ENCODE data around the gene MCHR1.

MCHR1 gene

GRCh38 chr22:40727964-40728615 is 48.8 kb downstream of the MCHR1 start:
- Histone ChIP-seq H3K36me3 (replicated peaks; ENCODE audit: low read depth, low read length) (no peaks in the 10 kb centered on the region), H3K79me2 (ENCODE audit: low read length) (no peaks in the 10 kb centered on the region), H4K20me1 (ENCODE audit: insufficient read depth, low read length) (no peaks in the 10 kb centered on the region), H3K27ac (ENCODE audit: low read length) (no peak overlapping the region), H3K4me1 (ENCODE audit: low read length) (no peaks in the 10 kb centered on the region; the same call in 1 of the 2 replicates), H3K9me3 (ENCODE audit: insufficient read depth, low read length) (no peaks in the 10 kb centered on the region), H3K4me2 (ENCODE audit: low read length) (no peak overlapping the region), H3K27me3 (ENCODE audit: low read depth, low read length) (no peaks in the 10 kb centered on the region), H3K9ac (ENCODE audit: low read length) (no peak overlapping the region), H3K4me3 (ENCODE audit: low read length) (no peak overlapping the region), H2AFZ (ENCODE audit: low read depth, low read length) (no peak overlapping the region)
- TF ChIP-seq CTCF (IDR thresholded peaks at IDR 0.05; ENCODE audit: low read depth, low read length) (no peak), EZH2phosphoT487 (IDR thresholded peaks at IDR 0.05; ENCODE audit: low read depth) (no peak)

DNA sequence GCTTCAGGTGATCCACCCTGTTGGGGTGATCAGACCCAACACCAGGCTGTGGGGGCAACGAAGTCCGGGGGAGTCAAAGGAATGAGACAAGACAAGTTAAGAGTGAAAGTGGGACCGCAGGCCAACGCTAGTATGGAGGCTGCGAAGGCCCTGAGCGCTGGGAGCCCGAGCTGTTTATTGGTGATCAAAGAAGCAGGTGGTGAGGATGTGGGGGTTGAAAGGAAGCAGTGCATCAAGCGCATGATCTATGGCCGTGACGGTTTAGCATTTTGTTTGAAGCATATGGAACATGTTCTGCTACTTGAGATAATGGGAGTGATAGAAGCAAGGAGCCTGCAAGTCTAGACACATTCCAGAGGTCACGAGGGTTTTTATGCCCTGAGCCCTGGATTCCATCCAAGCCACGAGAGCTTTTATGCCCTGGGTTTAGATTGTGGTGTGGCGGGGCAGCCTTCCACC is 49.5 kb downstream of the MCHR1 start:
- no peak overlapping the region for H3K4me2 ChIP-seq (ENCODE audit: low read length)
- no peak overlapping the region for H3K9ac ChIP-seq (ENCODE audit: low read length)
- no peaks in the 10 kb centered on the region for H4K20me1 ChIP-seq (ENCODE audit: insufficient read depth, low read length)
- no peaks in the 10 kb centered on the region; the same call in 1 of the 2 replicates for H3K4me1 ChIP-seq (ENCODE audit: low read length)
- no peaks in the 10 kb centered on the region for H3K27me3 ChIP-seq (ENCODE audit: low read depth, low read length)
- H3K79me2 ChIP-seq (ENCODE audit: low read length), result no peaks in the 10 kb centered on the region
- H3K27ac ChIP-seq (ENCODE audit: low read length), result no peak overlapping the region
- no peaks in the 10 kb centered on the region for H3K9me3 ChIP-seq (ENCODE audit: insufficient read depth, low read length)
- no peak overlapping the region for H2AFZ ChIP-seq (ENCODE audit: low read depth, low read length)
- H3K36me3 ChIP-seq (replicated peaks; ENCODE audit: low read depth, low read length), result no peaks in the 10 kb centered on the region
- H3K4me3 ChIP-seq (ENCODE audit: low read length), result no peak overlapping the region
- TF ChIP-seq EZH2phosphoT487 (IDR thresholded peaks at IDR 0.05; ENCODE audit: low read depth) (no peak), CTCF (IDR thresholded peaks at IDR 0.05; ENCODE audit: low read depth, low read length) (no peak)

DNA sequence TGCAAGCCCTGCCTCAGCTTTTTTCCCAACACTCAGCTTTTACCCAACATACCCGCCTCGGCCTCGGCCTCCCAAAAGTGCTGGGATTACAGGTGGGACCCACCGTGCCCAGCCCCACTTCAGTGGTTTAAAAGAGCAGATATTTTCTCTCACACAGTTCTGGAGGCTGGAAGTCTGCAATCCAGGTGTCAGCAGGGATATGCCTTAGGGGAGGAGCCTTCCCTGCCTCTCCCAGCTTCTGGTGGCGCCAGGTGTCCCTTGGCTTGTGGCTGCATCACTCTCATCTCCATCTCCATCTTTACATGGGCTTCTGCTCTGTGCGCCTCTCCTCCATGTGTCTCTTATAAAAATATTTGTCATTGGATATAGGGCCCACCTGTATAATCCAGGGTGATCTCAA is 50.0 kb downstream of the MCHR1 start:
- H3K4me3 ChIP-seq (ENCODE audit: low read length), result no peak overlapping the region

More for the DNA sequence above, 50.0 kb downstream of the MCHR1 start:
- Histone ChIP-seq H2AFZ (ENCODE audit: low read depth, low read length) (no peak overlapping the region), H3K27me3 (ENCODE audit: low read depth, low read length) (no peaks in the 10 kb centered on the region), H3K79me2 (ENCODE audit: low read length) (no peaks in the 10 kb centered on the region), H3K9ac (ENCODE audit: low read length) (no peak overlapping the region), H3K27ac (ENCODE audit: low read length) (no peak overlapping the region), H3K4me1 (ENCODE audit: low read length) (no peaks in the 10 kb centered on the region; the same call in 1 of the 2 replicates), H3K36me3 (replicated peaks; ENCODE audit: low read depth, low read length) (no peaks in the 10 kb centered on the region), H4K20me1 (ENCODE audit: insufficient read depth, low read length) (no peaks in the 10 kb centered on the region), H3K9me3 (ENCODE audit: insufficient read depth, low read length) (no peaks in the 10 kb centered on the region), H3K4me2 (ENCODE audit: low read length) (no peak overlapping the region)
- TF ChIP-seq EZH2phosphoT487 (IDR thresholded peaks at IDR 0.05; ENCODE audit: low read depth) (no peak), CTCF (IDR thresholded peaks at IDR 0.05; ENCODE audit: low read depth, low read length) (no peak)

Measured in OCI-LY3 (cell line).